Right kidney (tissue), 1 donor: ENCODE data around the gene BLM.
"Not testable (repeated sequence)": the region's sequence is repeated elsewhere in the genome, so short reads cannot be mapped to it uniquely, and the experiment has no call there.

Experiments used
- DNase-seq: peaks from one replicate; pipeline ENCODE4 v3.0.0-alpha.2; 2016

Gene BLM

DNA sequence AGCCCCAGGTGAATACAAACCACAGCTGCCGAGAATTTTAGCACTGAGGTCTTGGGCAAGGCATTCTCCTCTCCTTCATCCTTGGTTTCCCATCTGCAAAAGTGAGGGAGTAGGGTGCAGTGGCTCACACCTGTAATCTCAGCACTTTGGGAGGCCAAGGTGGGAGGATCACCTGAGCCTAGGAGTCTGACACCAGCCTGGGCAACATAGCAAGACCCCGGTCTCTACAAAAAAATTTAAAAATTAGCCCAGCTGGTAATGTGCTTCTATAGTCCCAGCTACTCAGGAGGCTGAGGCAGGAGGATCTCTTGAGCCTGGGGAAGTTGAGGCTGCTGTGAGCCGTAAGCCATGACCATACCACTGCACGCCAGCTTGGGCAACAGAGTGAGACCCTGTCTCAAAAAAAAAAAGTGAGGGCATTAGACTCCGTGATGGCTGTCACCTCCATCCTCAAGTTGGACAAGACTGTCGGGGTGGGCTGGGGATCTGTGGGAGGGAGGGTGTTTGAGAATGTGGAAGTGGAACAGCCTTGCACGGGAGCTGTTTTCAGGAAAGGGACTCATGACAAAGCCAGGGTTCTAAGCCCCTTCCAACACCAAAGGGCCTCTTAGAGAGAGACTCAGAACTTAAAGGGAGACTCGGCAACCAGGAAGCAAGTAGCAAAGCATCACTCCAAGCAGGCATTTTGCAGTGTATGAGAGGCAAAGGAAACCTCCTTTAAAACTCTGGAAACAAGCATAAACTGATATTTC is 105.2 kb downstream of the BLM start:
- DNase-seq, result no peak

DNA sequence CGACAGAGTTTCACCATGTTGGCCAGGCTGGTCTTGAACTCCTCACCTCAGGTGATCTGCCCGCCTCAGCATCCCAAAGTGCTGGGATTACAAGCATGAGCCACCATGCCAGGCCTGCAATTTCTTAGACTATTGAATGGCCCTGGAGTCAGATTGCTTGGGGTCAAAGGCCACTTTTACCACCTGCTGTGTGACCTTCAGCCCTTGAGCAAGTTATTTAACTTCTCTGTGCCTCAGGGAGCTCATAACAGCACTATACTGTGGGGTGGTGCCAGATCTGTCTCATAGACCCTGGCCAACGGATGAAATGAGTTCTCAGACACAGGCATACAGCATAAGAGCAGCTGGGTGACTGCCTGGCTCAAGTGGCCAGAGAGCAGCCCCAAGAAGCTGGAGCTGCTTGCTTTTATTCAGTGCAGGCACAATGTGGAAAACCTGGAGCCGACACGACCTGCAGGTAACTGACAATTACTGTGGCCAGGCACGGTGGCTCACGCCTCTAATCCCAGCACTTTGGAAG is 106.4 kb downstream of the BLM start:
- no peak for DNase-seq

DNA sequence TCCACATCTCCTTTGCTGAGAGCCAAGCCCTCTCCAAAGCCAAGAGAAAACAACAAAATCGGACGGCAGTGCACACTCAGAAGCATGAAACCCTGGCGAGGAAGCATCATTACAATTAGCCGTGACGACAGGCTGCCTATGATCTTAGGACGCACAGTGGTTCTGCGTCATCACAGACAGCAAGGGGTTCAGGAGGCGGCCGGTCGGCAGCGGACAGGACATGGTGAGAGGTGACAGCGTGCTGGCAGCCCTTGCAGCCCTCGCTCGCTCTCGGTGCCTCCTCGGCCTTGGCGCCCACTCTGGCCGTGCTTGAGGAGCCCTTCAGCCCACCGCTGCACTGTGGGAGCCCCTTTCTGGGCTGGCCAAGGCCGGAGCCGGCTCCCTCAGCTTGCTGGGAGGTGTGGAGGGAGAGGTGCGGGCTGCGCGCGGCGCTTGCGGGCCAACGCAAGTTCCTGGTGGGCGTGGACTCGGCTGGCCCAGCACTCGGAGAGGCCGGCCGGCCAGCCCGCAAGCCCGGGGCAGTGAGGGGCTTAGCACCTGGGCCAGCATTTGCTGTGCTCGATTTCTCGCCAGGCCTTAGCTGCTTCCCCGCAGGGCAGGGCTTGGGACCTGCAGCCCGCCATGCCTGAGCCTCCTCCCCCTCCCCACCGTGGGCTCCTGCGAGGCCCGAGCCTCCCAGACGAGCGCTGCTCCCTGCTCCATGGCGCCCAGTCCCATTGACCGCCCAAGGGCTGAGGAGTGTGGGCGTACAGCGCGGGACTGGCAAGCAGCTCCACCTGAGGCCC is 108.2 kb downstream of the BLM start:
- DNase-seq, result not testable (repeated sequence)

DNA sequence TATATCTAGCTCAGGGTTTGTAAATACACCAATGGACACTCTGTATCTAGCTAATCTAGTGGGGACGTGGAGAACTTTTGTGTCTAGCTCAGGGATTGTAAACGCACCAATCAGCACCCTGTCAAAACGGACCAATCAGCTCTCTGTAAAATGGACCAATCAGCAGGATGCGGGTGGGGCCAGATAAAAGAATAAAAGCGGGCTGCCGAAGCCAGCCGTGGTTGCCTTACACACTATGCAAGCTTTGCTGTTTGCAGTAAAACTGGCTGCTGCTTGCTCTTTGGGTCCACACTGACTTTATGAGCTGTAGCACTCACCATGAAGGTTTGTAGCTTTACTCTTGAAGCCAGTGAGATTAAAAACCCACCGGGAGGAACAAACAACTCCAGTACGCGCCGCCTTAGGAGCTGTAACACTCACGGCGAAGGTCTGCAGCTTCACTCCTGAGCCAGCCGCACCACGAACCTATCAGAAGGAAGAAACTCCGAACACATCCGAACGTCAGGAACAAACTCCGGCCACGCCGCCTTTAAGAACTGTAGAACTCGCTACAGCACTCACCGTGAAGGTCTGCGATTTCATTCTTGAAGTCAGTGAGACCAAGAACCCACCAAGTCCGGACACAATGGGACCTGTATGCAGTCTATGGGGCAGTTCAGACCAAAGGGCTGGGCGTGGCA is 109.2 kb downstream of the BLM start:
- not testable (repeated sequence) for DNase-seq

DNA sequence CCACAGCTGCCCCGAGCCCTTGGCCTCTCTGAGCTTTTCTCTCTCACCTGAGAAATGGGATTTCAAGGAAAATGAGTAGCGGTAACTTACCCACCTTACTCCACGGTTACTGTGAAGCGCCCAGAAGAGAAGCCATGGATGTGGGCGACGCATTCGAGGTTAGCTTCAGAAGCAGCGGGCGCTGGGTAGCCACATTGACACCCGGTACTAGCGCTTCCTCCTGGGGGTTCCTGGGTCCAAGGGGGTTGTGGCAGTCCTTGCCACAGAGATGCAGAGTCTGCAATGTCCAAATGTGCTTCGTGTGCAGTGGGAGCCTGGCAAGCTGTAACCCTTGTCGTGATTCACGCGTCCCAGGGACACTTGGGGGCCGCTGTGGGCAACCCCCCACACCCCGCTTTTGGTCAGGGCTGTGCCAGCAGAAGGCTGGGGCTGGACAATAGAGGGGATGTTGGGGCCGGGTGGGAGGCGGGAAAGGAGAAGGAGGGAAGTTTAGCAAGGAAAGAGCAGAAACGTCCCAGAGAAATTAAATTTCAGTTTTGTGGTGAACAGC is 109.8 kb downstream of the BLM start:
- no peak for DNase-seq

DNA sequence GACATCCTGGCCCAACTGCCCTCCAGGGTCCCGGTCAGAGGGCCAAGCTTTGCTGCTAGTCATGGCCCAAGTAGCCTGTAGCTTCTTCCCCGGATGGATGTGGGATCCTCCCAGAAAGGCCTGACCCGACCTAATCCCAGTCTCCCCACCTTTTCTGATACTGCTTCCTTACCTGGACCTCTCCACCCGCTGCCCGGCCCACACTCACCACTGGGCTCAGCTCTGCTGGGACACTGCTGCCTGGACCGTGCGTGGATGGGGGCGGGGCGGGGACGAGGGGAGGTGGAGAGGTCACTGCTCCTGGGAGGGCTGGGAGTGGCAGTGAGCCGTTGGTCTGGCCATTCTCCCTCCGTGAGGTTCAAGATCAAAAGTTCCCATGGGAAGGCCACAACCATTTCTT is 111.0 kb downstream of the BLM start:
- DNase-seq, result no peak

DNA sequence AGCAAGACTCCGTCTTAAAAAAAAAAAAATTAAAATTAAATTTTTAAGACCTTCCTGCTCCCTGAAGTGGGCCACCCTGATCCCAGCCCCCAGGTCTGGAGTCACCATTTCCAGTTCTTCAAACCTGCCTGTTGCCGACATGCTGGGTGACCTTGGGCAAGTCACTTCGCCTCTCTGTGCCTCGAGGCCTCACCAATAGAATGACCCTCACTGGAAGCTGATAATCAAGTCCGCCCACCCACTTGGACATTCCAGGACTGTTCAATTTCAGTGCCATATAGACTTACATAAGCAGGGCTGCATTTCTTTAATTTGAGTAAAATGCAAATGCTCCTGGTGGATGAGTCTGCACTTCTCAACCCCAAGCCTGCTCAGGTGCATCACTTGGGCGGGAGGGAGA is 112.0 kb downstream of the BLM start:
- DNase-seq, result no peak

DNA sequence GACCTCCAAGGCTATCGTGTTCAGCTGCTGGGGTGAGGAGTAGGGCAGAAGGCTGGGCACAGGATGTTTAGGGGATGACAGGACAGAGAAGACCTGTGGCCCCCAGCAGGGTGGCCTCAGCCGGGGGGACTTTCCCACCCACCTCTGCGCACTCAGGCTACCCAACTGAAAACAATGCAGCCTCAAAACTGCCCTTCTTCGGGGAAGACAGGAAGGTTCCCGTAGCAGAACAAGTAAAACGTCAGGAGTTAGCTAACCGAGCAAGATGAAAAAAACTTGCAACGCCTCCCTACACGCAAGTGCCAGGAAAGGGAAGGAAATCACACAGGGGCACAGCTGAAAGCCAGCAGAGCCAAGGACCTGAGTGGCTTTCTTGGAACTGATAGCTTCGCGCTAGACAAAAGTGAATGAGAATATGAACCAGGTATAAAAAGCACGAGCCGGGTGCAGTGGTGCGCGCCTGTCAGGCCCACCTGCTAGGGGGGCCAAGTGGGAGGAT is 112.8 kb downstream of the BLM start:
- peak; percentile 30 for DNase-seq

DNA sequence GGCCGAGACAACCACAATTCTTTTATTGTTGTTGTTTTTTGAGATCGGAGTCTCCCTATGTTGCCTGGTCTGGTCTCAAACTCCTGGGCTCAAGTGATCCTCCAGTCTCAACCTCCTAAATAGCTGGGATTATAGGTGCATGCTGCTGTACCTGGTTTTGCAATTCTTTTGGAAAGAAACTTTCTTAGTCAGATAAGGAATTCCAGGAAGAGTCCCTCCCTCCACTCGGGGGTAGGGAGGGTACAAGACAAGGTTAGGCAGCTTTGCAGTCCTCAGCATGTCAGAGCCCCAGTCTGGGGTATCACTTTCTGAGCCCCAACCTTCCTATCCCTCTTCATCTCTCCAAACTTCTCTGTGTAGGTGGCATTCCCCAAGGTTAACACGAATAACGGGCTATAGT is 117.5 kb downstream of the BLM start:
- no peak for DNase-seq

DNA sequence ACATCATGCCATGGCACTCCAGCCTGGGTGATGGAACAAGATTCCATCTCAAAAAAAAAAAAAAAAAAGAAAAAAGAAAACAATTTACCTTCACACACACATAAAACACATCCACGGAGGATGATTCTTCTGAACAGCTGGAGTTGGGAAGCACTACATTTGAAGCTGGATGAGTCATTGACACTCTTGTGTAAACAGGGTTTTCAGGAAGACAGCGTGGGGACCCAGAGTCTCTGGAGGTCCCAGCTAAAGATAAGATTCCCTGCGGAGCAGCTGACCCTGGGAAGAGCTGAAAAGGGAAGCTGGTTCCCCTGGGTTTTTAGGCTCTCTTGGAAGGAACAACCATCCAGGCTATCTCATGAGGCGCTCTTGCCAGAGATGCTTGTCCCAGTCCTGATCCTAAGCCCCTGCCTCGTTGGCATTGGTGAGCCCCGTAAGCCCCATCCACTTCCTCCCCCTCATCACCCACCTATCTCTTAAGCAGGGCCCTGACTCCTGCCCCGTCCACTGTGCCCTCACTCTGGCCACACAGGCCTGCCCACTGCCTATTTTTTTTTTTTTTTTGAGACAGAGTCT is 119.2 kb downstream of the BLM start:
- DNase-seq, result no peak

DNA sequence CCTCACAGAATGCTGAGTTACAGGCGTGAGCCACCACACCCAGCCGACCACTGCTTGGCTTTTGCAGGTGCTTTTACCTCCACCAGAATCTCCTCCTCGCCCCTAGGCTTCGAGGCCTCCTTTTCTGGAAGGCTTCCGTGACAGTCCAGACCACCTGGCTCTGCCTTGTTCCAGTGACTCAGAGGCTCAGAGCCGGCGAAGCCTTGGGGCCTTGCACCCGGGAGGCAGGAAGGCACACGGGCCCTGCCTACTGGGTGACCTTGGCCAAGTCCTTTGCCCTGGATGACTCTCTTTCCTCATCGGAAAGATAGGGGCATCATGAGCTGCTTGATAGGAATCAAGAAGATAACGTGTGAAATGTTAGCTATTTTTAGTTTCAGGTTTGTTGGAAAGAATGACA is 119.9 kb downstream of the BLM start:
- DNase-seq, result no peak

DNA sequence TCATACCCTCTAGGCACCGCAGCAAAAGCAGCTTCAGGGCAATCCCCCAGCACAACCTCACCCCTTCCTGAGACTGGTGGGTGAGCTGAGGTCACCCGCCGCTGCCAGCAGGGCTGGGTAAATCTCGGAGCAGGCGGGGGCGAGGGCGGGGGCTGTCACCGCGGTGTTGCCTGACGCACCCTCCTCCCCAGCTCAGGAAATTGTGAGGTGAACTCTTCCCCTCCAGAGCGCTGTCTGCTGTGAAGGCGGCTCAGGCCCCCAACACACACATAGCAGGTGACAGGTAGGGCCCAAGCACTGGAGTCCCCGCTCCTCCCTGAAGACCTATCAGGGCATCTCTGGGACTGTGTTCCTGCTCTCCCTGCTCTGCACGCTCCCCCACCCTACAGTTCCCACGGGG is 121.0 kb downstream of the BLM start:
- no peak for DNase-seq

DNA sequence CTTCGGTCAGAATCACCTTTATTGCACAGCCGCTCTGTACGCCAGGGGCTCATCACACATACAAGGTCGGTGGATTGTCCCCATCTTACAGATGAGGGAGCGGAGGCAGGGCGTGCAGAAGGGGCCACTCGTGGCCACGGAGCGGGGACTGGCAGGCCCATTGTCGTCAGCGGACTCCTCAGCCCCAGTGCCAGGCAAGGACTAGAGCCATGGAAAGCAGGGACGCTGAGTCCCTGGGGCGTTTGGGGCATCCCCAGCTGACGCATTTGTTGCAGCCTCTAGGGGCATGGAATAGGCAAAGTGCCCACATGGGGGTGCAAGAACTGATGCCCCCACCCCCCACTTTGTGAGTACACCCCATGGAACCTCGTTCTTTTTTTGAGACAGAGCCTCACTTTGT is 121.4 kb downstream of the BLM start:
- DNase-seq, result no peak

DNA sequence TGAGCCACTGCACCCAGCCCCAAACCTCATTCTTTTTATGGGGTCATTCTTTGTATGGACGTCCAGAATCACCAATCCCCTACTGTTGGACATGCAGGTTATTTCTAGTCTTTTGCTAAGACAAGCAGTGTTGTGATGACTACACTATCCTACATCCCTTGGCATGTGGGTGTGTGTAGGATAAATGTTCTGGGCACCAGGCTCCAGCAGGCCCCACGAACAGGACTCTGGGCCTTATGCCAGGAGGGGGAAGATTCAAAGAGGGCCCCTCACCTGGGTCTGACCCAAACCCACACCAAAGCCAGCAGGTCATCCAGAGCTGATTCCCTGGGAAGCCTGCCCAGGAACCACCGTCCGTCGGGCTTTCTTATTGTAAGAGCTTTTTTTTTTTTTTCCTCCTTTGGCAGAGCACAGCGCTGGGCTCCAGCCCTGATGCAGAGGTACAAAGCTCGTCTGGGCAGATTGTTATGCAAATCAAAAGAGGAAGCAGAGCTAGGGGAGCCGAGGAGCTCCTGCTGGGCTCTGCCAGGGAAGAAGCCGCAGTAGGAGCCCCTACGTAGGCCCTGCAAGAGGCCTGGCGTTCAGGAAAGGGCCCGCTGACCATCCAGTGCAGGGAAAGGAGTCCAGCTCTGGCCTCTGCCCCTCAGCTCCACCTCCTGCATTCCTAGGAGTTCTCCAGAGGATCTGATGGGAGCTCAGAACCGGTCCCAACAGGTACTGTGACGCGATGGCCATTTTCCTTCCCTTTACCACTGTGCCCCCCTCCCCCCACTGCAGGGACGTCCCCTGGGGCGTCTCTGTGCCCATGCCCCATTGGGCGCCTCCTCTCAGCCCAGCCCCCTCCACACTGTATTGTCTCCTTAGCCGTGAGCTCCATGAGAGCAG is 122.3 kb downstream of the BLM start:
- peak; percentile 43 for DNase-seq

DNA sequence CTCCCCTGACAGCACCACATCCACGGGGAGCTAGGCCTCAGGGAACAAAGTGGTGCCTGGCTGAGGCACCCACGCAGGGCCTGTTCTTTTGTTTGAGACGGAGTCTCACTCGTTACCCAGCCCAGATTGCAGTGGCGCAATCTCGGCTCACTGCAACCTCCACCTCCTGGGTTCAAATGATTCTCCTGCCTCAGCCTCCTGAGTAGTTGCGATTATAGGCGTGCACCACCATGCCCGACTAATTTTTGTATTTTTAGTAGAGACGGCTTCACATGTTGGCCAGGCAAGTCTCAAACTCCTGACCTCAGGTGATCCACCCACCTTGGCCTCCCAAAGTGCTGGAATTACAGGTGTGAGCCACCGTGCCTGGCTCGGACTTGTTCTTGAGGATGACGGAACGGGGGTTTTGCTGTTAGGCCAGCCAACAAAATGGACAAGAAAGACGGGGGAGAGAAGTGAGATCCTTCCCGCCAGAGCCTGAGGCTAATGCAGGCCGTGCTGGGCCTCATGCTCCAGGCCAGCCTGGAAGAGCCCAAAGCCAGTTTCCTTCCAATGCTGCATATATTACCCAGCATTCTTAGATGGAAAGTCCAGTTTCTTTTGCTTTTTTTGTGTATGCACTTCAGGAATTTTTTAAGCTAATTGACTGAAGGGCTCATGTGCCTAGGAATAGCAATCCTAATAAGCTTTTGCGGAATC is 123.2 kb downstream of the BLM start:
- no peak for DNase-seq

DNA sequence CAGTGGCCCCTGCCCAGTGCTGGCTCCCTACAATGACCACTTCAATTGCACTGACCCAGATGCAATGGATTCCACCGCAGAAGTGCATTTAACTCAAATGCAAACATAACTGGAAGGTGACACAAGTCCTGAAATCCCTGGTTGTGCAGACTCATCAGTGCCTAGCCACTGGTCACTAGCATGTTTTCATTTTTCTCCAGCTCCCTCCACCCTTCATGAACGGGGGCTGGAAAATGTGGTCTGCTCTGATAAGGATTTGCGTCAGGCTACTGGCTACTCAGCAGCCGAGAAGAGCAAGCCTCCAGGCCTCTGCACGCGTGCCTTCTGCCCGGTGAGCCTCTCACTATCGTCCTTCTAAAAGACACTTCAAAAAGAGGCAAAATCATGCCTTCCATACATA is 123.8 kb downstream of the BLM start:
- DNase-seq, result no peak

DNA sequence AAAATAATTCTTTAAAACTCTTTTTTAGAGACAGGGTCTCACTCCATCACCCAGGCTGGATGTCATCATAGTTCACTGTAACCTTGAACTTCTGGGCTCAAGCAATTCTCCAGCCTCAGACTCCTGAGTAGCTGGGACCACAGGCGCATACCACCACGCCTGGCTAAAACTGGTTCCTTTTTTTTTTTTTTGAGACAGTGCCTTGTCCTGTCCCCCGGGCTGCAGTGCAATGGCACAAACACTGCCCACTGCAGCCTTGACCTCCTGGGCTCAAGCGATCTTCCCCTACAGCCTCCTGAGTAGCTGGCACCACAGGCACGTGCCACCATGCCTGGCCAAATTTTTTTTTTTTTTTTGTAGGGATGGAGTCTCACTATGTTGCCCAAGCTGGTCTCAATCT is 127.5 kb downstream of the BLM start:
- DNase-seq, result no peak

DNA sequence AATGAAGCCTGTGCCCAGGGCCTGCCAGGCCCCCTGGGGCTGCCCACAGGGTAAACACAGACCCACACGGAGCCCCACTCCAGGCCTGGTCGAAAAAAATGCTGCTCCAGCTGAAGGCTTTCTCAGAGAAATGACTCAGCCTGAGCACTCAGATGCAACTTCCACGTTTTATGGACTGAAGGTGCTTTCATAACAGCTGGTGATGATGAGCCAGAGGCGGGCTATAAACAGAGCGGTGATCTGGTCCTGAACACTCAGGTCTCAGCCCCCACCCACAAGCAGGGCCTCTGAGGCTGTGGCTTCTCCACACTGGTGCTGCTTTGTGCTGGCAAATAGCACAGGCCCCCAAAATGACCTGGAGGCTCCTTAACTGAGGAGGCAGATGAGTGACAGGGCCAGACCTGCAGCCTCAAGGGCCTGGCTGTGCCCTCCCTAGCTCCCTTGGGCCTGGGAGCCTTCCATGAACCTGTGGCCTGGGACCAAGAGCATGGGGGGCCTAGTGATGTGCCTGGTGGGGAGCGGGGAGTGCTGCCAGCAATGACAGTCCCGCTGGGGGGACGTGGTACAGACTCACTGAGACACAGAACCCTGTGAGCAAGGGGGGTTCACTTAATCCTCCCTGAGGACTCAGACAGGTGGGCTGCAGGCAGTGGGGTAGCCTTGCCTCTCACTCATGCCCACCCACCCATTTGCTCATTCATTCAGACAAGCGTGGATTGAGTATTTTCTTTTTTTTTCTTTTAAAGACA is 128.2 kb downstream of the BLM start:
- no peak for DNase-seq

DNA sequence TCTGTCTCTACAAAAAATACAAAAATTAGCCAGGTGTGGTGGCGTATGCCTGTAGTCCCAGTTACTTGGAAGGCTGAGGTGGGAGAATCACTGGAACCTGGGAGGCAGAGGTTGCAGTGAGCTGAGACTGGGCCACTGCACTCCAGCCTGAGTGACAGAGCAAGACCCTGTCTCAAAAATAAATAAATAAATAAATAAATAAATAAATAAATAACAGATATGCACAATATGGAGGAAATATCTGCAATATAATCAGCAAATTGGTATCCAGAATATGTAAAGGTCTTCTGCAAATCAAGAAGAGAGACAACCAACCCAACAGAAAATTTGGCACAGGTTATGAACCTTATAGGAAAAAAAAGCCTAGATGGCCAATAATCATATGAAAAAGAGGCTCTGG is 132.3 kb downstream of the BLM start:
- DNase-seq, result not testable (repeated sequence)

DNA sequence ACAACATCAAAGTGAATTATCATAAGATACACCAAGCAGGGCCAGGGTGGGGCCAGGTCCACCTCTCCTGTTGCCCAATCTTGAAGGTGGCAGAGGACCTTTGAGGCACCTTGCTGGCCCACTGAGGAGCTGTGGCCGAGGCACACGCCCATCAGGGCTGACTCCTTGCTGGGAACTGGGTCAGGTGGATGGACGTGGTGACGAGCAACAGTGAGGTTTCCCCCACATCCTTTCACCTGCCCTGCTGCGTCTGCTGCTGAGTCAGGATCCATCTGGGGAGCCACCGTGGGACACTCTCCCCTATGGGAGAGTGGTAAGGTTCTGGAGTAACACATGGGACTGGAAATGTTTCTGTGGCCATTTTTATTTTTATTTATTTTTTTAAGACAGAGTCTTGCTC is 134.0 kb downstream of the BLM start:
- no peak for DNase-seq
